ENCODE results near the gene AEBP1.
"Not testable (repeated sequence)": the region's sequence is repeated elsewhere in the genome, so short reads cannot be mapped to it uniquely, and the experiment has no call there.

Gene AEBP1

DNA sequence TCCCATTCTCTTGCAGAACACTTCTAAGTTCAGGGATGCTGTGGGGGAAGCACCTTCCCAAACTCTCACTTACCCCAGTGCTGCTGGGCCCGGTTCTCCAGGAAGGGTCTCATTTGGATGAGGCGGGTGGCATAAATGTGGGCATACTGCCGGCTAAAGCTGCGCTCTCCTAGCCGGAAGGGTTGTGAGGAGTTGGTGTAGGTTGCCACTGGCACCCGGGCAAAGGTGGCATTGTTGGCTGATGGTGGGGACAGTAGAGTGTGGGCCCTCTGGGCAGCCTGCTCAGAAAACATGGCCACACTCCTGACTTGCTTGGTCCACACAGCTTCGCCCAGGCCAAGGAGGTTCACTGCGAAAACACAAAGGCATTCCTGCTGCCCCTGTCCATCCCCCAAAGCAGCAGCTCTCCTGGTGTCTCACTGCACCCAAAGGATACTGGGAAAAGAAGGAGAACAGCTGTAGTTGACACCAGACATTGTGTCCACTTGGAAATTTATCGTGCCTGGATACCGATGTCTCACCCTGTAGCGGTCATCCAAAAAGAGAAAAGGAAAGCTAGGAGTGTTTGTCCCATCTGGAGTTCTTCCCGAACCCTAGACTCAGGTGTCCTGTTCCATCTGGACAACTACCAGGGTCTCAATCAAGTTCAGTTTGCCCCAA, 17.7 kb downstream of the AEBP1 start:
- no peak for DNase-seq

DNA sequence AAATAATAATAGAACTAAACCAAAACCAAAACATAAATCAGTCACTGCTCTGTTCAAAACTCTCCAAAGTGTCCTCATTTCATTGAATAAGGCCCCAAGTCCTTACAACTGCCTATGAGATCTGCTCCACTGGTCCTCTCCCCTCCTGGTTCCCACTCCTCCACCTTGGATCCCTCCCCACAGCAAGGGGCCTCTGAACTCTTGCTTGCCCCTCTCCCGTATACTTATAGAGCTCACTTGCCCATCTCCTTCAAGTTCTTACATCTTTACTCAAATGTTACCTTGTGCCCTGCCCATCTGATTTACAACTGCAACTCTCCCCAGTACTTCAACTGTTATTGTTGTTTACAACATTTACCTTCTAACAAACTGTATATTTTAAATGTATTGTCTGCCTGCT, 18.4 kb downstream of the AEBP1 start:
- no peak for DNase-seq

DNA sequence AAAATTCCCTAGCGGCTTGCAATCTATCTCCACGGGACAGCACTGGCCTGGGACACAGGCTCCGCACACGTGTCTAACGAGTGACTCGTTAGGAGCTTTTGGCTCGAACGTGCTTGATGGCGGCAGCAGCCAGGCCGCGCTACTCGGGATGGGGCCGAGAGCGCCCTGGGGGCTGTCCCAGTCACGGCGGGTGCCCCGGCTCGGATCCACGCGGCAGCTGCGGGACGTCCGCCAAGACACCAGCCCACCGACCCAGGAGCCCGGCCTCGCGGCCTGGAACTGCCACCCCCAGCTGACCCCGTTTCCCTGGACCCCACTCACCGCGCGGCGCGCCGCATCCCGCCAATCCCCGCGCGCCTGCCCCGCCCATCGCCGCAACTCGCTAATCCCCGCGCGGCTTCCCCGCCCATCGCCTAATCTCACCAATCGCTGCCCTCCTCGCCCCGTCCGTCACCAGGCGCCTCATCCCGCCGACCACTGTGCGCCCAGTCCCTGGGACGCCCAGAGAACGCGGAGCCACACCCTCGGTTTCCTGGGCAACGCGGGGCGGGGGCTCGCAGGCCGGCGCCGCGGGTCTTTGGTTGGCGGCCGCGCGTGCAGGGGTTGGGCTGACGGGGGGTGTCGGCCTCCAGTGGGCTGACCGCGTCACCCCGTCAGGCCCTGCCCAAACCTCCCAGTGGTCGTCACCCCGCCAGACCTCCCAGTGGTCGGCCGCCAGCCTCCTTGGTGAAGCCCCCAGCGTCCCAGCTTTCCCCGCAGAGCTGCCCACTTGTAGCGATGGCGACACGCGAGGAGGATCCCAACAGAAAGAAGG, 19.3 kb downstream of the AEBP1 start, which contains the start of gene POLD2:
Gene POLD2, minus strand, starts transcription at position 359 of the 814 bp plus-strand sequence. CDS start 1,495 bp downstream, outside the sequence.
- peak; percentile 93 to 96 for DNase-seq

DNA sequence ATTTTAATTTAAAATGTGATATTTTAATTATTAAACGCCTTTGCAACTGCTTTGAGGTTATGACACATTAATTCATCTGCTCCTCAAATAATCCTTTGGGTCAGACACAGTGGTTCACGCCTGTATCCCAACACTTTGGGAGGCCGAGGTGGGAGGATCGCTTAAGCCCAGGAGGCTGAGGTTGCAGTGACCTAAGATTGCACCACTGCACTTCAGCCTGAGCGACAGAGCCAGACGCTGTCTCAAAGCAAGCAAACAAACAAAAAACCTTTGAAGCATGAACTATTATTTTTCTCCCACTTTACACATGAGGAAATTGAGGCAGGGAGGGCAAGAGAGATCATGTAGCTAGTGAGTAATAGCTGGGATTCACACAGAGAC, 20.7 kb downstream of the AEBP1 start:
- no peak for DNase-seq

DNA sequence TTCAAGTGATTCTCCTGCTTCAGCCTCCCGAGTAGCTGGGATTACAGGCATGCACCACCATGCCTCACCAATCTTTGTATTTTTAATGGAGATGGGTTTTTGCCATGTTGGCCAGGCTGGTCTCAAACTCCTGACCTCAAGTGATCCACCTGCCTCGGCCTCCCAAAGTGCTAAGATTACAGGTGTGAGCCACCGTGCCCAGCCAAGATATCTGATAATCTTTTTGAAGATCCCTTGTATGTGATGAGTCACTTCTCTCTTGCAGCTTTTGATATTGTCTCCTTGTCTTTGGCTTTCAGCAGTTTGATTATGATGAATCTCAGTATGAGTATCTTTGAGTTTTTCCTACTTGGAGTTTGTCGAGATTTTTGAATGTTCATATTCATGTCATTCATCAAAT, 22.4 kb downstream of the AEBP1 start:
- not testable (repeated sequence) for DNase-seq

DNA sequence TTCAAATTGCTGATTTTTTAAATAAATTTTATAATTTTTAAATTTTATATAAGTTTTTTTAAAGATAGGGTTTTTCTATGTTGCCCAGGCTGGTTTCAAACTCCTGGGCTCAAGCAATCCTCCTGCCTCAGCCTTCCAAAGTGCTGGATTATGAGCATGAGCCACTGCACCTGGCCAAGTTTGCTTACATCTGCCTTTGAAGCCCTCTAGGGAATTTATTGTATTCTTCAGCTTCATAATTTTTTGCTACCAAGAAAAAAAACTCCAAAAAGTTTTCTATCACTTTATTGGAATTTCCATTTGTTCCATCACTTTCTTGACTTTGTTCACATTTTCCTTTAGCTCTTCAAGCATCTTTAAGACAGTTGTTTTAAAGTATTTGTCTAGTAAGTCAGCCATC, 23.0 kb downstream of the AEBP1 start:
- no peak for DNase-seq

DNA sequence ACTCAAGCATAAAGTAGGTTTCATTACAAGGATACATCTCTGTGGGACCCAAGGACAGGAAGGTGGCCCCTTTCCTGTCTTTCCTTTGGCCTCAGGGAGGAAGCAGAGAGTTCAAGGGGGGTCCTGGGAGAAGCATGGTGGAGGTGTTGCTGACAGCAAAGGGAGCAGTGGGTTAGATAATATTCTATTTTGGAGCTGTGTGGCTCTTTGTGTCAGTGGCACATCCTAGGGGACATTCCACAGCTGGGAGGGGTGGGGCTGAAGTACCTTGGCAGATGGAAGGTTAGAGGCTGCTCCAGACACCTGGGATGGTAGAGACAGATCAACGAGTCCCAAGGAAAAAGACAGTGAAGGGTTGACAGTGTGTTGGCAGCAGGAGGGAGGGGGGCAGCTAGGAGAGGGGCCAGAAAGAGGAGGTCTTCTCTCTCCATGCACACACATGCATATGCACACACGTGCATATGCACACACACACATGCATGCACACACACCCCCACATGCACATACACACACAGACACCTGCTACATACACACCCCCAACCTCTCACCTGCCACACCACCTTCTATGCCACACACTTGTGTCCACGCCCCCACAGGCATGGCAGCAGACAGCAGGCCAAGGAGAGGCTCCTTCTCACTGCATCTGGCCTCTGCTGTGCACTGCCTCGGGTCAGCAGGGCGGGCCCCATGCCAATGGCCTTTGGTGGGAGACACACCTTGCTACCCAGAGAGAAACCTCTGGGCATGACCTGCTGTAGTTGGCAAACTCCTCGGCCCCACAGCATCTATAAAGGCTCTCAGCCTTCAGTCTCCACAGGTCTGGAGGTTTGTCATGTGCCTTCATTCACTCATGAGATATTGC, 24.8 kb downstream of the AEBP1 start:
- no peak for DNase-seq

DNA sequence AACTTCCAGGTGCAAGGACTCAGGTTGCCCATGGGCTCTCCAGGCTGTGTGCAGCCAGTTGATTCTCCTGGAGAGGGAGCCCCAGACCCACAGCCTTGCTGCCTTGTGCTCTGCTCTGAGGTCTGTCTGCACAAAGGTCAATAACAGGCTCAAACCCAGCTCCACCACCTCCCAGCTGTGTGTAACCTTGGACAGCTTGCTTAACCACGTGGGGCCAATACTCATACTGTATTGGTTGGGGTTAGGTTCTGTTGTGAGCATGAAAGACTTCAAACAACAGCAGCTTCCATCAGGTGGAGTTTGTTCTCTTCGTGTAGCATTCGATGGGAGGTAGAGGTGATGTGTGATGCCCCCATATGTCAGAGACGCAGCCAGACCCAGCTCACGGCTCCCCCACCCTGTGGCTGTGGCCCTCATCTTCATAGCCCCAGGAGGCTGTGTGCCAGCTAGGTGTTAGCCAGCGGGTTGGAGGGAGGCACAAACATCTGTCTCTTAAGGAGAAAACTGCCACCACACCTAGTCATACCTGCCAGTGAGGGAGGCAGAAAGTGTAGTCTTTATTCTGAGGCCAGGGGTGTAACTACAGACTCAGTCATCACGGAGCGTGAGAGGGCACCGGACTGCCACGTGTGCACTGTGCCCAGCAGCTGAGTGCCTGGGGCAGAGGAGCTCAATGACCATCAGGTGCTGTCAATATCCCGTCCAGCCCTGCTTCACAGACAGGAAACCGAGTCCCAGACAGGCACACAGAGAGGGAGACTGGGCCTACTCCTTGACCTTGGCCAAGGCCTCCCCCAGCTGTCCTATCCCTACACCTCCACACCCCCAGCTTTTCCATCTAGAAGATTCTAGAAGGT, 27.3 kb downstream of the AEBP1 start:
- no peak for DNase-seq

DNA sequence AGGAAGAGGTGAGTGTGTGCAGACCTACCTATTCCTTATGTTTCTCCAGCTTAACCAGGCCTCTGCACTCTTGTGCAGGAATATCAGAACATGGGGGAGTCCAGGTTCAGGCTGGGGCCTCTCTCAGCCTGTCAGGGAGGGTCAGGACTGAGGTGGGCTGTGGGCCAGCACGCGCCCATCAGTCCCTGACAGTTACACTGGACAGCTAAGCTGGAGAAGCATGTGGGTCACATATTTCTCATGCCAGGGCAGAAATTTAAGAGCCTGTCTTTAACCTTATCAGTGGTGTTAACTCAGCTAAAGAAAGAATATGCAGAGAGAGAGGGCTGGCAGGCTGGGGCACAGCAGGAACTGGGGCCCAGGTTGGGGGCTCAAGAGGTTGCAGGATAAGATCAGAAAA, 27.9 kb downstream of the AEBP1 start:
- DNase-seq: no peak

DNA sequence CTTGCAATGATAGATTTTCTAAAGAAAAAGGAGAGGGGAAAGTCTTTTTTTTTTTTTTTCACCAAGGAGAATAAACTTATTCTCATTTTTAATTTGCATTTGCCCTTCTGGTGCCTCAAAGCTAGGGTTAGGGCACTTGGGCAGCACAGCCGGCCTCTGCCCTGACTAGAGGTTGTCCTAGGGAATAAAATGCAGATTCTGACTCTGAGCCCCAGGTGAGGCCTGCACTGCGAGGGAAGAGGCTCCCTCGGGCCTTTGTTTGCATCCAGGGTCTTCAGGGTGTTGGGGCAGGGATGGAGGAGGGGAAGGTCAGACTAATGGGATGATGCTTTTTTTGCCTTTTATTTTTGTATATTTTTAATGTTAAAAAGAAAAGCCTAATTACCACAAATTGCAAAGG, 29.1 kb downstream of the AEBP1 start:
- no peak for DNase-seq

DNA sequence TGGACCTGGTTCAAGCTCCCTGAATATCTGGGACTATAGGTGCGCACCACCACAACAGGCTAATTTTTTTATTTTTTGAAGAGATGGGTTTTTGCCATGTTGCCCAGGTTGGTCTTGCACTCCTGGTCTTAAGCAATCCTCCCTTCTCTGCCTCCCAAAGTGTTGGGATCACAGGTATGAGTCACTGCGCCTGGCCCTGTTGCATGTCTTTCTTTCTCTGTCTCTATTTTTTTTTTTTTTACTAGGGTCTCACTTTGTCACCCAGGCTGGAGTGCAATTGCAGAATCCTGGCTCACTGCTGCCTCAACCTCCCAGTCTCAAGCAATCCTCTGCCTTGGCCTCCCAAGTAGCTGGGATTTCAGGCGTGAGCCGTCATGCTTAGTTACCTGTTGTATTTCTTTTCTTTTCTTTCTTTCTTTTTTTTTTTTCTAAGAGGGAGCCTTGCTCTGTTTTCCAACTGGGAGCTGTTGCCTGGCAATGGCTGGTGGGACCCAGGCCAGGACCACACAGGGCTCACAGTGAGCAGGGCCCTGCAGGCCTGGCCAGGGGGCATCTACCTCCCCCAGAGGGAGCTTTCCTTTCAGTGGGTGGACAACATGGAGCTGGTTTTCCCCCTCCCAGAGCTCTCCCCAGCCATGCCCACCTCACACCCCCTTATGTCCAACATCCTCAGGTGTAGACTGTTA, 30.9 kb downstream of the AEBP1 start:
- no peak for DNase-seq

DNA sequence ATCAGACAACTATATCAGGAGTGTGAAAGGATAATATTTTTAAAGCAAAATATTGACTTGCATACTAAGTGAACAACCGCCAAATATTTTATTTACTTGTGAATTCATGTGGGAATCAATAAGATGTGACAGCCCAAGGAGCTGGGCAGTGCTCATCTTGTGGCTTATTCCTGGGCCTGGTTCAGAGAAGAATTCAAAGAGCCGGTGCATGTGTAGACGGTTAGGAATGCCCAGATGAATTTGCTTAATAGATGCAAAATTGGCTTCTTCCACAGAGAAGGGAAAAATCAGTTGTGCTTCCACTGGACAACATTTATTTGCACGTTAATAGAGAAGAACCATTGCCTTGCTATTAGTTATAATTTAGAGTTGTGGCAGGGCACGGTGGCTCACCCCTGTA, 32.6 kb downstream of the AEBP1 start:
- no peak for DNase-seq

DNA sequence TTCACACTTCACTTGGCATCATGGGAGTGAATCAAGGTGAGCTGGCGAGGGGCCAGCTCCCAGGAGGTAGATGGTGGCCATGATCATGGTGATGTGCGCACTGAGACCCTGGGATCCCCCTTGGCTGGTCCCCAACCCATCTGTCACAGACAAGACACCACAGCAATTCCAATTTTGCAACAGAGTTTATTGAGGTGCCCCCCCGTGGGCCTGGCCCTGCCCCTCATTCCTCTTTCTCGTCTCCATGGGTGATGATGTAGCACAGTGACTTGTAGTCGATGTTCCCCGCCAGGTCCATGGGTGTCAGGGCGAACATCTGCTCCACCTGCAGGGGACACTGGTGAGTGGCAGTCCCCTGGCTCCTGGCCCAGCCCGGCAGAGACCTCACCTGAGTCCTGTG, 34.6 kb downstream of the AEBP1 start:
- DNase-seq: no peak

DNA sequence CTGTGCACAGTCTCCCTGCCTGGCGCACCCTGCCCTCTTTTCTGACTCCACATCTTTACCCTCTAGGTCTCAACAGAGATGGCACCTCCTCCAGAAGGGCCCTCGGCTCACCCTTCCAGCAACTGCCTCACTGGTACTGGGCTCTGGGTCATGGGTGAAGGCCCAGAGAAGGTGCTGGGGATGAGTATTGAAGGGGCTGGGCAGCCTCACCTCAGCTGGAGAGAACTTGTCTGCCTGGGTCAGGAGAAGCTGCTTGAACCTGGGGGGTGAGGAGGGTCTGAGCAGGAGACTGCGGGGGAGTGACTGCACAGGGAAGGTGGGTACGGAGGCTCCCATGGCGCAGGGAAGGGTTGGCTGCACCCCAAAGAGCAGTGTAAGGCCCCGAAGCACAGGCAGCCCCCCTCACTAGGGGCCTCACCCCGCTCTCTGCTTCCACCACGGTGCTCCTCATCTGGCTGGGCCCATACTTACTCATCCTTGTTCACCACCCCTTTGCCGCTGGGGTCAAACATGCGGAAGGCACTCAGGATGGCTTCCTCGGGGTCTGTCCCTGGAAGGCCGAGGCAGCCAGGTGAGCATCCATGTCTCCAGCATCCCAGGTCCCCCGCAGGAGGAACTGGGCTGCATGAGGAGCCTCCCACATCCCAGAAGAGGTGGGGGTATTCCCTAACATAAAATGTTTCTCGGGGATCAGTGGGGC, 35.3 kb downstream of the AEBP1 start:
- DNase-seq: no peak

DNA sequence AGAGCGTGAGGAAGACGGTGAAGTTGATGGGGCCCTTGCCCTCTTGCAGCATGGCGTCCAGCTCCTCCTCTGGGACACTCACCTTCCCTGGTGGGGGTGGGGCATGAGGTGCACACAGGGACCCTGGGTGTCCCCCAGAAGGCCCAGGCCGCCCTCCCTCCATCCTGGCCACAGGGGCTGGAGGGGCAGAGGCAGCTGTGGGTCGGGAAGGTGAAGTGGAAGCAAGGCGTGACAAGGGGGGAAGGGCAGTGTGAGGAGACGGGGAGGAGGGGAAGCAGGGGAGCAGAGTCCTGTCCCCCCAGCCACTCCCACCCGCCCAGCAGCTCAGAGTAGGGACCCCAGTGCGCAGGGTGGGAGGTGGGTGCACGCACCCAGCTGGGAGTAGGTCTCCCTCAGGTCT, 36.2 kb downstream of the AEBP1 start:
- DNase-seq: no peak

DNA sequence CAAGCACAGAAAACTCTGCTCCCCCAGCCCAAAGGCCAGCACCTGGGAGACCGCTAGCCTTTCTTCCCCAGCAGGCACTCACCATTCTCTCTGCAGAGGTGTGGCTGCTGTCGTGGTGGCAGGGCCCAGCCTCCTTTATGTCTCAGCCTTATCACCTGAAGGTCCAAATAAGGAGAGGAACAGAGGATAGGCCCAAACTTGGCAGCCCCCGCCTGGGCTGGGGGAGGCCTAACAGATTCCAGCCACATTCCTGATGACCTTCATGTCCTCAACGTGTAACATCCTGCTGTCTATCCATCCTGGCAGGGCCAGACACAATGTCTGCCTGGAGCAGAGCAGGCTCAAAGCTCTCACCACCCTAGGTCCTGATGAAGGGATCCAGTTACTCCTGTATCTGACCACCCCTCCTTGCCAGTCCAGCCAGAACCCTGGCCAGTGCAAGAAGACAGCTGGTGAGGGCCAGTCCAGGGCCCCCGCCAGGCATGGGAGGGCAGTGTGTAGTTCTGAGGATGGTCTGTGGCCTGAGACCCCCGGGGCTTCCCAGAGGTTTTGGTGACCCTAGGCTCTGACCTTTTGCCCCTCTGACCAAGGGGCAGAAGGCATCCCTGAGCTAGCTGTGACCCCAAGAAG, 37.2 kb downstream of the AEBP1 start, which contains the start of gene MYL7:
Gene MYL7, minus strand, starts transcription at position 112 of the 630 bp plus-strand sequence. Its CDS starts 27 bp downstream, at position 85.
- no peak for DNase-seq

DNA sequence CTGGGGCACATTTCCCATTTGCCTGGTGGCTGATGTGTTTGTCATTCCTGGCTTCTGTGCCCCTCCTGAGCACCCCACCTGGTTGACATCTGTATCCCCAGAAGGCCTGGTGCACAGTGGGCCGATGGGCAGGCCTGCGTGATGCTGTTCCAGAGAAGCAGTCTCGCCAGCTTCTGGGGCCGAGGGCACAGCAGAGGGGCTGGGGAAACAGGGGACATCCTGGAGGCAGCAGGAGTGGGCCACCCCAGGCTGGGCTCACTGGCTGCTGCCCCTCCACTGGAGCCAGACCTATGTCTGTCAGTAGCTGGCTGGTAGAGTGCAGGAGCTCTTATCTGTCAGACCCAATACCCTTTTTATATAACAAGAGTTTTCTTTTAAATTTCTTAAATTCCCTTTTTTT, 37.9 kb downstream of the AEBP1 start:
- no peak for DNase-seq

DNA sequence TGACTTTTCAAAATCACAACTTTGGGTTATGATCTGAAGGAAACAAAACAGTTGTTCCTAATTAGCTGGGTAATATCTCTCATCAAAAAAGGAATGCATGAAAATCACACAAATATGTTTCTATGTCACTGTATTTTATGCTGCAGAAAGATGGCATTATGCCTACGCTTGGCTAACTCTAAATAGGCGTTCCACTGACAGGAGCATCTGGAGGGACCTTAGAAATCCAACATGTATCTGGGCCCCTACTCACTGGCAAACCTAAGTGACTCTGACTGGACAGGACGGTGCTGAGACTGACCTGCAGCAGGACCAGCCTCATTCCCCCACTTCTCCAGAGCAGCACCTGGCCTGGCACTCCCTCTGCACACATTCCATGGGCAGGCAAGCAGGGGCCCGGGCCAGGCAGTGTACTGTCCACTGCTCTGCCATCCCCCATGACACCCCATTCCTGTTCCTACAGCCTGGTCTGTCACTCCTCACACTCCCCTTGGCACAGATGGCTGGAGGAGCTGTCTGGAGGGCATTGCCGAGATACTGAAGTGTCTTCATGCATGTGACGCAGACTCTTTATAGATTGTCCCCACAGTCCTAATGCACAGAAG, 39.6 kb downstream of the AEBP1 start:
- DNase-seq: no peak

DNA sequence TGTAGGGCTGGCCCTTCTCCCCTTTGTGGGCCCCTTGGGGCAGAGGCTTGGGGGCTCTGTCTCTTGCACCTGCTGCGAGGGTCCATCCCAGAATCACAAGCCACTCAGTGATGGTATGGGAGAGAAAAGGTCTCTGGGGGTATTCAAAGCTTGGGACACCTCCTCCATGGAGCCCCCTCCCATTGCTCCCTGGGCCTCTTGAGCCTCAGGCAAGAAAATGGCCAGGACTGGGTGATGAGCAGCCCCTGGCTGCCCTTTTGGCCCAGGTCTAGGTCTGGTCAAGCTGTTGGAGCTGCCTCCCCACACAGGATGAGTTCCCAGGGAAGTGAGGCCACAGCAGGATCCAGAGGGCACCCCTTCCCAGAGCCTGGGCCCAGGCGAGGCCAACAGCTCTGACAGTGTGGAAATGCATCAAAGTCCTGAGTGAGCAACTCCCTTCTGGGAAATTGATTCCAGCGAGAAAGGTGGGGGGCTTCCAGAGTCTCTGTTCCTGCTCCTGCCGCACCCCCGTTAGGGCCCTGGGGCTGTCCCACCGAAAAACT, 40.4 kb downstream of the AEBP1 start:
- no peak for DNase-seq

DNA sequence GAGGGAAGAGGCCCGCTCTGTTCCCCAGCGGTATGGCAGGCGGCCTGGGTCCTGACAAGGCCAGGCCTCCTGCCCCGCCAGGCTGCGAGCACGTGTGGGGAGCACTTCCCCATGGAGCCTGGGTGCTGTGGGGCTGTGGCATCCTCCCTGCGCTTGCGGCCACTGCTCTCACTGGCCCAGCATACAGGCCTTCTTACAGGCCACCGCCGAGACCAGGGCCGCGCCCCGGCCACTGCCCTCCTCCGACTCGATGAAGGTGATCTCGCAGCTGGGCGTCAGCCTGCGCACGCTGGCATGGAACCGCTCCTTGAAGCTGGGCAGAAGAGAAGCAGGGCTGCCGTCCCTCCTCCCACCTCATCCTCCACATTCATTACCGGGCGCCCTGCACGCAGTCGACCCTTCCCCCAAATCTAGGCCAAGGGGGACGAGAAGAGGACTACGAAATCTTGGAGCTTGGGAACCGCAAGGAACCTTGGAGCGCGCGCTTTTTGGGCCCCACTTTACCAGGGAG, 40.9 kb downstream of the AEBP1 start:
- no peak for DNase-seq

All from NCI-H1930 (cell line).